AG04449 (cell line): ENCODE data around the gene BLCAP.

Source experiments
- CTCF ChIA-PET: fragments of 350-600 bp; formaldehyde crosslinking; extraction: SDS; loops from one replicate; lab custom pipeline; 2021; ENCODE audit warnings: antibody characterized with exemption; lab: Yijun Ruan, JAX
- POLR2A ChIA-PET: fragments of 400-600, 350-600 bp; formaldehyde crosslinking; extraction: SDS; loops from one replicate; lab custom pipeline; 2020; ENCODE audit warnings: antibody characterized with exemption, inconsistent platforms; lab: Yijun Ruan, JAX
- DNase-seq: peaks from one replicate; pipeline ENCODE4 v3.0.0-alpha.2; 2010; ENCODE audit warnings: low read depth, low spot score
- H3K4me3 ChIP-seq: 2 replicates; pipeline ENCODE4 v1.5.1; 2011; ENCODE audit warnings: low read depth, mild to moderate bottlenecking, control low read depth, low read length
- TF ChIP-seq, protein P1 (sequence below): IDR thresholded peaks from one replicate; pipeline ENCODE4 v1.5.1; 2011; ENCODE audit warnings: mild to moderate bottlenecking, moderate library complexity, low read length, control low read depth, inconsistent platforms; ENCODE audit not compliant: insufficient read depth; ENCODE audit errors: missing control alignments

The BLCAP gene

DNA sequence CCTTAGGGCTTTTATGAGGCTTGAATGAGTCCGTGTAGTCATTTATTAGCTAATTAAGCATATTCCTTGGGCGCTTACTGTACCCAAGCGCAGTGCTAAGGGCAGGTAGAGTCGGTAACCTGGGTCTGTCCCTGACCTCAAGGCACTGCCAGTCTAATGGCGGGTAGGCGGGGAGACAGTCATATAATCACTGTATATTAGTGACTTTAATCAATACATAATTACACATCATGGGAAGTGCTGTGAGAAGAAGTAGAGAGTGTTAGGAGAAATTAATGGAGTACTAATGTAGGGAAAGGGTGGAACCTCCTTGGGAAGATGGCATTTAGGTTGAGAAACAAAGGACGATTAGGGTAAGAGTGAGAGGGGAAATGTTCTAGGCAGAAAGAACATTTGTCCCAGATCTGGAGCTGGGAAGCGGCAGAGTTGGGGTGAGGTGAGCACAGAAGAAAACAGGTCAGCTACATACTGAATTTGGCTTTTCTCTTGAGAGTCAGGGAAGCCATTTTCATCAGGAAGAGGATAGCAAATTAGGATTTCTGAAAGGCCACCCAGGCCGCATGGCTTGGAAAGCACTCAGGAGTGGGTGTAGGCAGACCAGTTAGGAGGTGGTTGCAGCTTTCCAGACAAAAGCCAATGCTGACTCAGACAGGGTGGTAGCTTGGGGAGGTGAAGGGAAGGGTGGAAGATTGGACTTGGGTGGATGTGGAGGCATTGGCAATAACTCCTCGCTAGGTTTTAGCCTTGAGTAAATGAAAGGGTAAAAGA is 954 bp upstream of the BLCAP start:
- TF ChIP-seq, protein P1, sequence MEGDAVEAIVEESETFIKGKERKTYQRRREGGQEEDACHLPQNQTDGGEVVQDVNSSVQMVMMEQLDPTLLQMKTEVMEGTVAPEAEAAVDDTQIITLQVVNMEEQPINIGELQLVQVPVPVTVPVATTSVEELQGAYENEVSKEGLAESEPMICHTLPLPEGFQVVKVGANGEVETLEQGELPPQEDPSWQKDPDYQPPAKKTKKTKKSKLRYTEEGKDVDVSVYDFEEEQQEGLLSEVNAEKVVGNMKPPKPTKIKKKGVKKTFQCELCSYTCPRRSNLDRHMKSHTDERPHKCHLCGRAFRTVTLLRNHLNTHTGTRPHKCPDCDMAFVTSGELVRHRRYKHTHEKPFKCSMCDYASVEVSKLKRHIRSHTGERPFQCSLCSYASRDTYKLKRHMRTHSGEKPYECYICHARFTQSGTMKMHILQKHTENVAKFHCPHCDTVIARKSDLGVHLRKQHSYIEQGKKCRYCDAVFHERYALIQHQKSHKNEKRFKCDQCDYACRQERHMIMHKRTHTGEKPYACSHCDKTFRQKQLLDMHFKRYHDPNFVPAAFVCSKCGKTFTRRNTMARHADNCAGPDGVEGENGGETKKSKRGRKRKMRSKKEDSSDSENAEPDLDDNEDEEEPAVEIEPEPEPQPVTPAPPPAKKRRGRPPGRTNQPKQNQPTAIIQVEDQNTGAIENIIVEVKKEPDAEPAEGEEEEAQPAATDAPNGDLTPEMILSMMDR: no peak
- ChIA-PET POLR2A (no interaction called here), CTCF (interaction anchor here (1.0 to 12.9 kb wide), 7 partner anchors 9 to 332 kb away, joined by 3 to 283 read pairs (median 5); no protein-coding TSS in a partner anchor)
- DNase-seq: no peak
- peak overlapping the region; percentile 96 for H3K4me3 ChIP-seq

DNA sequence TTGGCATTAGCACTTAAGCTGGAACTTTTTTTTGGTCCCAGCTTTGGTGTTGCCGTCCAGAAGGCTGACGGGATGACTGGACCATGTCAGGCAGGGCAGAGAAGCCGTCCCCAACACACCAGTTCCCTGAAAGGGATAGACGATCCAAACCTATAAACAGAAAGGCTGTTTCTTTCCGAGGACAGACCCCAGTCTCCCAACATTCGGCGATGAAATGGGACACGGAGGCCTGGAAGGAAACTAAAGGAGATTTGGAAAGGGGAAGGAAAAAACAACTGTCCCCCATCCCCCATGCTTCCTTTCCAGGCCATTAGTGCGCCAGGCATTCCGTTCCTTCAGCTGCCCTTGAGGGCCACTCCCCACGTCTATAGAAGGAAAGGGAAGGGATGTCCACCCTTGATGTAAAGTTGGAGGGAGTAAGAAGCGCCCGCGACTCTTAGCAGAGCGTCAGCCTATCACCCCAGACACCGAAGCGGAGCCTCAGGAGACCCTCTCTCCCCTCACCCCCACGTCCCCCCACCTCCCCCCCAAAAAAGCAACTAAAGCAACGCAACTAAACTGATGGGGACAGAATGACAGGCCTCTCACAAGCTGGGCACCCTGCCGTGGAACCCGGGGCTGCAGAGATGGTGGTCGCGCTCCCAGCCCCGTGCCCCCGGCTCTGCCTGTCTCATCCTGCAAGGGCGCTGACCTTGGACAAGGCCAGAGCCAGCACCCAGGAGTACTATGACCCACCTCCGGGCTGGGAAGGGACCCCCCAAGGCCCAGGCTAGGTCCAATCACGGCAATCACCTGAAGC is 638 bp downstream of the BLCAP start:
- CTCF ChIA-PET: interaction anchor here (2.7 to 12.9 kb wide), 3 partner anchors 245 to 330 kb away, joined by 11 to 283 read pairs (median 227); no protein-coding TSS in a partner anchor

DNA sequence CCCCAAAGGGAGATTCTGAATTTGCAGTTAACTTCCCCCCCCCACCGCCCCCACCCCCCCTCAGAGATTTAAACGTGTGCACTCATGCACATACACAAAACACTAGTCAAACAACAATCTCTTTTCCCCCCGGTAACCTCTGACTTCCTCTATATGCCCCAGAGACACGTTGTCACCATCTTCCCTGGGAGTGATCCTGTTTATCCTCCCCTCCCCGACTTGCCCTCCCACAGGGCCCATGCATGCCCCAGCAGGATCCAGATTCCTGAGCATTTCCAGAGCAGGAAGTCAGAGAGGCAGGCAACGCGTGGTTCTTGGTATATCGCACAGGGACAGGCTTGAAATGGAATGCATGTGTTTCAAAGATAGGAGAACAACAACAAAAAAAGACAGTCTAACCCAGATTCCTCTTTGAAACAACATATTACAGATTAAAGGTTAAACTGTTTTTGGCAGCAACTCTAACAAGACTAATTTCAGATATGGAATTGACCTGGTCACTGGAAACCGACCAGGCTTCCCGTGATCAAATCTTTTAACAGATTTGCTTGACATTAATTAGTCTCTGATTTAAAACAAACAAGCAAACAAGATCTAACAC is 1.3 kb downstream of the BLCAP start:
- ChIA-PET POLR2A (interaction anchor here (0.6 to 1.2 kb wide), 3 partner anchors 191 to 348 kb away, joined by 3 to 4 read pairs (median 3); partner anchors contain the start of genes MROH8 and RPN2), CTCF (interaction anchor here (1.3 to 12.9 kb wide), 5 partner anchors 7 to 330 kb away, joined by 4 to 283 read pairs (median 11); no protein-coding TSS in a partner anchor)
- peak overlapping the region; percentile 96 for H3K4me3 ChIP-seq
- no peak for DNase-seq
- TF ChIP-seq, protein P1: no peak

More for the DNA sequence above, 638 bp downstream of the BLCAP start:
- H3K4me3 ChIP-seq: peak overlapping the region; percentile 96
- TF ChIP-seq, protein P1: no peak
- no peak for DNase-seq
- POLR2A ChIA-PET: interaction anchor here (0.6 to 1.2 kb wide), 5 partner anchors 14 to 348 kb away, joined by 3 to 4 read pairs (median 3); partner anchors contain the start of genes MROH8 and RPN2

DNA sequence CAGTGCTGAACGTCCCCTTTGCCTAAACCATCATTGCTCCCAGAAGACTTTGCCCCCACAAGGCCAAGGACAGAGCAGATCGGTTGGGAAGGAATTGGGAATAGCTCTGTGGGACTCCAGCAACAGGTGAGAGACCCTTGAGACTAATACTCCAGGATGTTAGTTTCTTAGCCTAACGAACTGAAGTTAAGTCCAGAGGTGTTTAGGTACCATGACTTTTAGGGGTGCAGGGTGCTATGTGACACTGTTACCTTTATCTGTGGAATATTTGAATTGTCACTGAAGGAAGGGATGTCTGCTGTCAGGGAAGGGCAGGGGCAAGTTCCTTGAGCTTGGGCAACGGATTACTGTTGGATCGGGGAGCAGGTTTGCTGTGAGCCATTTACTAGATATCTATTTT is 1.9 kb downstream of the BLCAP start:
- TF ChIP-seq, protein P1: no peak
- peak overlapping the region; percentile 96 for H3K4me3 ChIP-seq
- ChIA-PET POLR2A (interaction anchor here (1.2 kb wide), 1 partner anchor 231 kb away, joined by 3 read pairs; no protein-coding TSS in a partner anchor), CTCF (interaction anchor here (1.3 to 12.9 kb wide), 4 partner anchors 8 to 329 kb away, joined by 4 to 283 read pairs (median 116); no protein-coding TSS in a partner anchor)
- DNase-seq: no peak

DNA sequence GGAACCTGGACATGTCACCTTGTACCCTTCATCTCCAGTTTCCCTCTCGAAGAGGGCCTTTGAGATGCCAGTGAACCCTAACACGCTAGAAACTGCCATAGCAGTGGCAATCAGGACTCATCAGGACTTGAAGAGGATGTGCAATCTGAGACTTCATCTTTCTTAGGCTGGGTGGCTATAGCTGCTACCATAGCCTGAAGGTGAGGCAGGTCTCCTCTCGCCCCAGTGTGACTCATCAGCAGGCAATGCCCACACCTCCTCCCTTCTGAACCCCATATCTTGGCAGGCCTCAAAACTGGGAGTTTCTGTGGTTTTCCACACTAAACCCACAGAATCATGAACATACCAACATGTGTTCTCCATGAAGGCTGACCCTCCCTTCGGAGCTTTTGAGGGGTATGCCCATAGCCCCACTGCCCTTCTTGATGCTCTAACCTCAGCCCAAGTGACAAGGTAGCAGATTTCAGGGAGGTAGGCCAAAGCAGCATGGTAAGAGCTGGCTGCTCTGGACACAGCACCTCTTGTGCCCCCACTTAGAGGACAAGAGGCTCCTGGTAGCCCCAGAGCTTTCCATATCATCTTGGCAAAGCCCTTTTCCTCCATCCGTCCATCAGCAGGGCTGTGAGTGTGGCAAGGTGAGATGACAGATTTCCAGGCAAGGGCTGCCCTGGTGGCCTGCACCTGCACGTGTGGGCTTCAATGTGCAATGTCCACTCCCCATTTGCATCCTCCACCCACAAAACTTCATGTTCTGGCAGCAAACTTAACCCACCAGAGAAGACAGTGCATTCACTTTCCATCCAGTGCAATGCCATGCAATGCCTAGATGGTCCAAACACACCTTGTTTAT is 2.6 kb downstream of the BLCAP start:
- ChIA-PET CTCF (interaction anchor here (1.3 to 12.9 kb wide), 3 partner anchors 9 to 256 kb away, joined by 4 to 283 read pairs (median 6); no protein-coding TSS in a partner anchor), POLR2A (no interaction called here)
- TF ChIP-seq, protein P1: no peak
- peak overlapping the region; percentile 96 for H3K4me3 ChIP-seq
- DNase-seq: no peak
